Panc1 (cell line): ENCODE results near the gene AMD1. TPM values are rescaled to one million over a fixed set of nuclear protein-coding genes. Genes with fewer than 3 reads are reported as not detected.

Experiments
- ATAC-seq: fragments of 200-7000 bp; cut with Tn5 transposase; 2 replicates; pipeline ENCODE4 v1.9.1; 2020; ENCODE audit warnings: mild to moderate bottlenecking, moderate library complexity
- BruUV-seq: library from RNA; stranded (reverse); fragments of 400-500 nt; replicated peaks from 2 replicates; lab custom pipeline; 2021; lab: Mats Ljungman, UMichigan
- CTCF ChIA-PET: fragments of 300-600 bp; sonication (Branson Sonifier 250); formaldehyde crosslinking; loops from one replicate; lab custom pipeline; 2022; ENCODE audit warnings: antibody characterized with exemption; lab: Charles Lee
- POLR2A ChIA-PET: fragments of 300-600 bp; sonication (Branson Sonifier 250); formaldehyde crosslinking; loops from one replicate; lab custom pipeline; 2022; ENCODE audit warnings: antibody characterized with exemption; lab: Charles Lee
- DNase-seq: peaks from one replicate; pipeline ENCODE4 v3.0.0-alpha.2; 2010; ENCODE audit warnings: low read depth, low spot score
- H3K27ac ChIP-seq: 2 replicates; pipeline ENCODE4 v1.5.1; 2011; ENCODE audit warnings: mild to moderate bottlenecking, low read length, inconsistent platforms
- H3K27me3 ChIP-seq: fragments of 200-500 bp; sonication (Bioruptor generic); 2 replicates; pipeline ENCODE4 v1.6.0; 2014; ENCODE audit warnings: low read length, inconsistent platforms; ENCODE audit not compliant: control insufficient read depth, insufficient read depth
- H3K36me3 ChIP-seq: fragments of 200-500 bp; sonication (Bioruptor generic); 2 replicates; pipeline ENCODE4 v1.5.1; 2014; ENCODE audit warnings: inconsistent platforms, mild to moderate bottlenecking, low read length, moderate library complexity; ENCODE audit not compliant: control insufficient read depth, insufficient read depth
- H3K4me1 ChIP-seq: 2 replicates; pipeline ENCODE4 v1.5.1; 2011; ENCODE audit warnings: inconsistent platforms, mild to moderate bottlenecking, low read length, moderate library complexity; ENCODE audit not compliant: control insufficient read depth, insufficient read depth
- H3K4me3 ChIP-seq, 2 experiments: 2 replicates each; pipeline ENCODE4 v1.5.1; 2011 to 2012; ENCODE audit warnings: low read depth in 2 of 2, low read length in 2 of 2, mild to moderate bottlenecking in 2 of 2, inconsistent platforms in 1 of 2, moderate library complexity in 1 of 2
- H3K9me3 ChIP-seq: fragments of 200-500 bp; sonication (Bioruptor generic); 2 replicates; pipeline ENCODE4 v1.5.1; 2014; ENCODE audit warnings: low read depth, mild to moderate bottlenecking, inconsistent platforms, low read length, moderate library complexity; ENCODE audit not compliant: control insufficient read depth, insufficient read depth
- CTCF ChIP-seq: fragments of 450-650 bp; IDR thresholded peaks from 2 replicates; pipeline ENCODE4 v1.5.1; 2017; ENCODE audit warnings: mild to moderate bottlenecking
- POLR2AphosphoS5 ChIP-seq: IDR thresholded peaks from 2 replicates; pipeline ENCODE4 v1.6.1; 2012; ENCODE audit warnings: mild to moderate bottlenecking, low read depth, low read length, moderate library complexity
- REST ChIP-seq, 2 experiments: IDR thresholded peaks; 2 replicates each; pipeline ENCODE4 v1.6.1; 2011 to 2012; ENCODE audit warnings: low read depth in 2 of 2, control low read depth in 1 of 2, low read length in 1 of 2, mild to moderate bottlenecking in 1 of 2, moderate library complexity in 1 of 2; ENCODE audit not compliant: insufficient read depth in 1 of 2
- SIN3A ChIP-seq: IDR thresholded peaks from 2 replicates; pipeline ENCODE4 v1.6.1; 2012; ENCODE audit warnings: low read depth, mild to moderate bottlenecking, low read length, moderate library complexity, borderline replicate concordance; ENCODE audit not compliant: insufficient read depth
- TCF7L2 ChIP-seq: IDR thresholded peaks from 2 replicates; pipeline ENCODE4 v1.6.1; 2011; ENCODE audit warnings: mild to moderate bottlenecking, low read depth, low read length, inconsistent platforms
- in situ Hi-C: cut with HindIII; loops from 2 replicates; pipeline ENCODE4 v1.10.0; 2016; ENCODE audit warnings: low sequenced_read_pairs, low pct_unique_long_range_greater_than_20kb
- intact Hi-C: fragments of 100-400 bp; cut with micrococcal nuclease; formaldehyde crosslinking; loops from one replicate; pipeline ENCODE4 v1.10.0; 2022; ENCODE audit not compliant: unreplicated experiment
- total RNA-seq: library from RNA; stranded (reverse); gene quantifications from one replicate; pipeline ENCODE4 v1.2.1, GENCODE V29; 2021; ENCODE audit not compliant: unreplicated experiment

AMD1 gene
- total RNA-seq, 1 experiment from 2014 or later, result 81.7 TPM

- in situ Hi-C loops (no loop called here), intact Hi-C loops (no loop called here)
- BruUV-seq, result no TSS peak
- no peaks in the 10 kb centered on the region for H3K9me3 ChIP-seq
- TF ChIP-seq TCF7L2 (no peak), CTCF (no peak), POLR2AphosphoS5 (no peak), REST (IDR thresholded peaks at IDR 0.05; ENCODE audit: insufficient read depth in 1 of 2, low read depth in 2 of 2, low read length in 1 of 2) (no peak), SIN3A (no peak)
- H3K27me3 ChIP-seq, result no peaks in the 10 kb centered on the region
- ATAC-seq (no peak), DNase-seq (no peak)
- ChIA-PET CTCF (no interaction called here), POLR2A (interaction anchor here (0.7 to 1.9 kb wide), 2 partner anchors 14 to 70 kb away, joined by 3 to 5 read pairs; no protein-coding TSS in a partner anchor)
- H3K4me1 ChIP-seq, result peaks cover 68% of the 10 kb centered on the region
- no peak overlapping the region for H3K4me3 ChIP-seq
- H3K27ac ChIP-seq, result no peak overlapping the region
- no peaks in the 10 kb centered on the region for H3K36me3 ChIP-seq
Measured at GRCh38 chr6:110880651-110881050, 6.1 kb downstream of the AMD1 start.

- H3K36me3 ChIP-seq, result no peaks in the 10 kb centered on the region
- H3K4me1 ChIP-seq, result peaks cover 68% of the 10 kb centered on the region
- no peak for TF ChIP-seq REST (IDR thresholded peaks at IDR 0.05; ENCODE audit: insufficient read depth in 1 of 2, low read depth in 2 of 2, low read length in 1 of 2)
- TF ChIP-seq POLR2AphosphoS5, result no peak
- no peak for TF ChIP-seq SIN3A
- TF ChIP-seq CTCF, result no peak
- no peak for TF ChIP-seq TCF7L2
- POLR2A ChIA-PET, result interaction anchor here (0.5 to 1.9 kb wide), 4 partner anchors 12 to 230 kb away, joined by 3 to 8 read pairs (median 4); no protein-coding TSS in a partner anchor
- no peak overlapping the region for H3K27ac ChIP-seq
- no TSS peak for BruUV-seq
- CTCF ChIA-PET, result interaction anchor here (0.6 kb wide), 1 partner anchor 212 kb away, joined by 3 read pairs; no protein-coding TSS in a partner anchor
- intact Hi-C loops, result no loop called here
- no peaks in the 10 kb centered on the region for H3K27me3 ChIP-seq
- in situ Hi-C loops, result no loop called here
- no peaks in the 10 kb centered on the region for H3K9me3 ChIP-seq
- no peak for ATAC-seq
- no peak for DNase-seq
- no peak overlapping the region for H3K4me3 ChIP-seq
Measured at GRCh38 chr6:110881546-110882273, 7.1 kb downstream of the AMD1 start.
